Mesenchymal stem cell (in vitro differentiated cells and primary cell): ENCODE data around the gene NAV2.
A peak's percentile ranks its signal among the peaks of the same experiment; 100 is the strongest.

ENCODE experiments used
- DNase-seq: peaks from one replicate; pipeline ENCODE4 v3.0.0-alpha.2; 2013
- H2AFZ ChIP-seq: one replicate; pipeline ENCODE4 v1.6.1; 2013; ENCODE audit warnings: low read depth, mild to moderate bottlenecking, control low read depth, inconsistent platforms, low read length, moderate library complexity
- H2AK5ac ChIP-seq: 2 replicates; pipeline ENCODE4 v1.6.1; 2013; ENCODE audit warnings: low read length, moderate library complexity, mild to moderate bottlenecking, inconsistent platforms; ENCODE audit not compliant: severe bottlenecking
- H2BK120ac ChIP-seq: one replicate; pipeline ENCODE4 v1.6.1; 2013; ENCODE audit warnings: low read depth, mild to moderate bottlenecking, inconsistent platforms, low read length, moderate library complexity
- H2BK12ac ChIP-seq, 2 experiments: one replicate each; pipeline ENCODE4 v1.6.1; 2013; ENCODE audit warnings: inconsistent platforms in 2 of 2, low read length in 2 of 2, mild to moderate bottlenecking in 2 of 2, moderate library complexity in 2 of 2, control low read depth in 1 of 2
- H2BK15ac ChIP-seq: one replicate; pipeline ENCODE4 v1.6.1; 2013; ENCODE audit warnings: mild to moderate bottlenecking, low read depth, inconsistent platforms; ENCODE audit not compliant: poor library complexity, severe bottlenecking
- H2BK5ac ChIP-seq: 2 replicates; pipeline ENCODE4 v1.6.1; 2013; ENCODE audit warnings: low read depth, mild to moderate bottlenecking, low read length, control low read depth, inconsistent platforms; ENCODE audit not compliant: poor library complexity, severe bottlenecking
- H3K14ac ChIP-seq, 2 experiments: one replicate each; pipeline ENCODE4 v1.6.1; 2013; ENCODE audit warnings: inconsistent platforms in 2 of 2, low read length in 2 of 2, control low read depth in 1 of 2, mild to moderate bottlenecking in 1 of 2, moderate library complexity in 1 of 2
- H3K18ac ChIP-seq, 2 experiments: one replicate each; pipeline ENCODE4 v1.6.1; 2013; ENCODE audit warnings: inconsistent platforms in 2 of 2, low read length in 2 of 2, control low read depth in 1 of 2, low read depth in 1 of 2, mild to moderate bottlenecking in 1 of 2
- H3K23ac ChIP-seq, 2 experiments: one replicate each; pipeline ENCODE4 v1.6.1; 2013; ENCODE audit warnings: inconsistent platforms in 2 of 2, low read length in 2 of 2, mild to moderate bottlenecking in 2 of 2, moderate library complexity in 2 of 2, control low read depth in 1 of 2
- H3K27ac ChIP-seq: 2 replicates; pipeline ENCODE4 v1.5.1; 2013; ENCODE audit warnings: mild to moderate bottlenecking, moderate library complexity, low read length, control low read depth, inconsistent platforms; ENCODE audit not compliant: poor library complexity, severe bottlenecking
- H3K27me3 ChIP-seq, 2 experiments: 2 replicates each; pipeline versions ENCODE4 v1.6.1 to v1.7.0; 2013; ENCODE audit warnings: low read length in 2 of 2, mild to moderate bottlenecking in 2 of 2, moderate library complexity in 2 of 2, control low read depth in 1 of 2, inconsistent platforms in 1 of 2; ENCODE audit not compliant: control insufficient read depth in 1 of 2, insufficient read depth in 1 of 2
- H3K36me3 ChIP-seq, 2 experiments: 2 replicates each; pipeline versions ENCODE4 v1.6.1 to v1.7.0; 2013; ENCODE audit warnings: low read length in 2 of 2, control low read depth in 1 of 2, inconsistent platforms in 1 of 2, low read depth in 1 of 2, mild to moderate bottlenecking in 1 of 2; ENCODE audit not compliant: insufficient read depth in 2 of 2, control insufficient read depth in 1 of 2
- H3K4ac ChIP-seq, 2 experiments: one replicate each; pipeline ENCODE4 v1.6.1; 2013; ENCODE audit warnings: inconsistent platforms in 2 of 2, low read length in 2 of 2, mild to moderate bottlenecking in 2 of 2, moderate library complexity in 2 of 2, control low read depth in 1 of 2, low read depth in 1 of 2
- H3K4me1 ChIP-seq: 2 replicates; pipeline ENCODE4 v1.6.1; 2013; ENCODE audit warnings: low read depth, low read length, control low read depth; ENCODE audit not compliant: control insufficient read depth, insufficient read depth
- H3K4me2 ChIP-seq: 2 replicates; pipeline ENCODE4 v1.6.1; 2013; ENCODE audit warnings: low read length, mild to moderate bottlenecking, inconsistent platforms; ENCODE audit not compliant: poor library complexity, severe bottlenecking
- H3K4me3 ChIP-seq, 2 experiments: 2 replicates each; pipeline versions ENCODE4 v1.5.1 to v1.7.0; 2013; ENCODE audit warnings: low read length in 2 of 2, mild to moderate bottlenecking in 2 of 2, control low read depth in 1 of 2, low read depth in 1 of 2; ENCODE audit not compliant: insufficient read depth in 1 of 2
- H3K79me1 ChIP-seq: replicated peaks from 2 replicates; pipeline ENCODE4 v1.6.1; 2013; ENCODE audit warnings: mild to moderate bottlenecking, control low read depth, low read length, inconsistent platforms; ENCODE audit not compliant: poor library complexity, severe bottlenecking
- H3K9ac ChIP-seq: 2 replicates; pipeline ENCODE4 v1.7.0; 2013; ENCODE audit warnings: mild to moderate bottlenecking, low read length, moderate library complexity
- H3K9me3 ChIP-seq: 2 replicates; pipeline ENCODE4 v1.7.0; 2013; ENCODE audit warnings: mild to moderate bottlenecking, low read length; ENCODE audit not compliant: control insufficient read depth
- H4K8ac ChIP-seq: one replicate; pipeline ENCODE4 v1.6.1; 2013; ENCODE audit warnings: inconsistent platforms, mild to moderate bottlenecking, low read length, moderate library complexity
- H4K91ac ChIP-seq: one replicate; pipeline ENCODE4 v1.6.1; 2013; ENCODE audit warnings: mild to moderate bottlenecking, low read length, inconsistent platforms
- WGBS: methylation state at CpG from one replicate; pipeline ENCODE4 v1.1.7; 2013; ENCODE audit warnings: mixed read lengths; 5-methylcytosine and 5-hydroxymethylcytosine counted together

NAV2 gene

GRCh38 chr11:19987331-19987801, 274.7 kb downstream of the NAV2 start:
- peaks cover 2% of the 10 kb centered on the region for H3K79me1 ChIP-seq
- no peak overlapping the region for H3K9ac ChIP-seq
- H3K4me3 ChIP-seq: no peak overlapping the region
- no peak overlapping the region for H3K4me2 ChIP-seq
- H3K36me3 ChIP-seq: peaks cover 5 to 81% of the 10 kb centered on the region in 2 experiments
- no peak overlapping the region for H2AFZ ChIP-seq
- H3K27me3 ChIP-seq: no peaks in the 10 kb centered on the region
- H3K9me3 ChIP-seq: no peaks in the 10 kb centered on the region
- H2BK120ac ChIP-seq: no peak overlapping the region
- H2BK5ac ChIP-seq: no peak overlapping the region
- WGBS: 53% methylated on average over 2 of the region's 2 CpGs
- no peak overlapping the region for H3K4ac ChIP-seq
- H3K27ac ChIP-seq: no peak overlapping the region
- H3K4me1 ChIP-seq: peaks cover 5% of the 10 kb centered on the region
- no peak overlapping the region for H2BK12ac ChIP-seq
- no peak overlapping the region for H3K23ac ChIP-seq
- no peak overlapping the region for H3K18ac ChIP-seq
- no peak overlapping the region for H2BK15ac ChIP-seq
- H2AK5ac ChIP-seq: no peak overlapping the region
- H4K91ac ChIP-seq: no peak overlapping the region
- no peak for DNase-seq
- no peak overlapping the region for H4K8ac ChIP-seq
- no peak overlapping the region for H3K14ac ChIP-seq

GRCh38 chr11:19988598-19988997, 276.0 kb downstream of the NAV2 start:
- Histone ChIP-seq H4K8ac (no peak overlapping the region), H3K79me1 (no peaks in the 10 kb centered on the region), H2BK15ac (no peak overlapping the region), H3K4ac (no peak overlapping the region), H4K91ac (no peak overlapping the region), H3K14ac (no peak overlapping the region), H3K23ac (no peak overlapping the region), H3K9me3 (no peaks in the 10 kb centered on the region), H3K27me3 (no peaks in the 10 kb centered on the region), H2BK12ac (no peak overlapping the region), H3K4me1 (peaks cover 5% of the 10 kb centered on the region), H3K9ac (peak overlapping the region; percentile 70), H3K36me3 (peaks cover 5 to 84% of the 10 kb centered on the region in 2 experiments), H3K4me2 (no peak overlapping the region), H2AFZ (no peak overlapping the region), H3K4me3 (no peak overlapping the region), H3K27ac (no peak overlapping the region), H2BK120ac (no peak overlapping the region), H2BK5ac (no peak overlapping the region), H3K18ac (no peak overlapping the region), H2AK5ac (no peak overlapping the region)
- 79% methylated on average over 2 of the region's 2 CpGs for WGBS
- DNase-seq: peak; percentile 32

DNA sequence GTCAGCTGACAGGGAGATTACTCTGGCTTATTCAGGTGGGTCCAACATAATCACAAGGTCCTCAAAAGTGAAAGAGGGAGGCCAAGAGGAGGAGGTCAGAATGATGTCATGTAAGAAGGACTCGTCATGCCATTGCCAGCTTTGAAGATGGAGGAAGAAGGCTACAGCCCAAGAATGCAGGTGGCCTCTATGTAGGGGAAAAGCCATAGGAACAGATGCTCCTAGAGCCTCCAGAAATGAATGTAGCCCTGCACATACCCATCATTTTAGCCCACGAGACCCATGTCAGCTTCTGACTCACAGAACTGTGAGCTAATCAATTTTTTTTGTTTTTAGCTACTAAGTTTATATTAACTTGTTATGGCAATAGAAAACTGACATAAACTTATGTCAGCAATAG, 276.6 kb downstream of the NAV2 start:
- H2AK5ac ChIP-seq: no peak overlapping the region
- no peak for DNase-seq
- 100% methylated on average over 1 of the region's 2 CpGs for WGBS
- H3K4me1 ChIP-seq: peaks cover 5% of the 10 kb centered on the region
- no peak overlapping the region for H3K23ac ChIP-seq
- no peaks in the 10 kb centered on the region for H3K79me1 ChIP-seq
- no peak overlapping the region for H2BK5ac ChIP-seq
- no peaks in the 10 kb centered on the region for H3K9me3 ChIP-seq
- H2BK12ac ChIP-seq: no peak overlapping the region
- H4K8ac ChIP-seq: no peak overlapping the region
- H3K14ac ChIP-seq: no peak overlapping the region
- H3K4ac ChIP-seq: no peak overlapping the region
- no peak overlapping the region for H3K4me3 ChIP-seq
- H3K4me2 ChIP-seq: no peak overlapping the region
- H3K27ac ChIP-seq: no peak overlapping the region
- H3K36me3 ChIP-seq: peaks cover 3 to 84% of the 10 kb centered on the region in 2 experiments
- H2AFZ ChIP-seq: no peak overlapping the region
- no peaks in the 10 kb centered on the region for H3K27me3 ChIP-seq
- no peak overlapping the region for H3K18ac ChIP-seq
- H2BK120ac ChIP-seq: no peak overlapping the region
- no peak overlapping the region for H4K91ac ChIP-seq
- no peak overlapping the region for H2BK15ac ChIP-seq
- H3K9ac ChIP-seq: peak overlapping the region; percentile 66

- Histone ChIP-seq H2BK5ac (no peak overlapping the region), H2BK15ac (no peak overlapping the region), H3K23ac (no peak overlapping the region), H3K36me3 (peaks cover 3 to 78% of the 10 kb centered on the region in 2 experiments), H3K4ac (no peak overlapping the region), H3K4me1 (peaks cover 9% of the 10 kb centered on the region), H2AK5ac (no peak overlapping the region), H2BK12ac (no peak overlapping the region), H2AFZ (no peak overlapping the region), H4K91ac (no peak overlapping the region), H2BK120ac (no peak overlapping the region), H3K9me3 (no peaks in the 10 kb centered on the region), H3K4me3 (no peak overlapping the region), H3K9ac (no peak overlapping the region), H3K27ac (no peak overlapping the region), H3K18ac (no peak overlapping the region), H3K79me1 (peaks cover 5% of the 10 kb centered on the region), H3K14ac (no peak overlapping the region), H3K27me3 (no peaks in the 10 kb centered on the region), H4K8ac (no peak overlapping the region), H3K4me2 (no peak overlapping the region)
- peak; percentile 52 for DNase-seq
Measured at GRCh38 chr11:19992162-19992561, 279.5 kb downstream of the NAV2 start.
